ENCODE measurements around the gene RAD23A. TPM values are rescaled to one million over a fixed set of nuclear protein-coding genes. Genes with fewer than 3 reads are reported as not detected.

The RAD23A gene
- total and polyA plus RNA-seq, 9 of the 15 experiments (the other 6 are each of a cell fraction or from before 2014, with no cell fraction given) = 9.5 to 181 (median 101) TPM

GRCh38 chr19:12996406-12997094 lies 50.9 kb downstream of the RAD23A start (continued):
- no peak for TF ChIP-seq ETS1 (conservative IDR thresholded peaks at IDR 0.05; ENCODE audit: control insufficient read depth, low read depth, low read length)

- peaks cover 6% of the 10 kb centered on the region for H4K20me1 ChIP-seq (replicated peaks; ENCODE audit: control insufficient read depth, insufficient read depth, low read length)
- peaks cover 52% of the 10 kb centered on the region for H3K79me2 ChIP-seq (ENCODE audit: control insufficient read depth, insufficient read depth, low read length)
- POLR2A ChIA-PET = interaction anchor here (0.6 to 1.6 kb wide), 4 partner anchors 9 to 559 kb away, joined by 3 to 4 read pairs (median 3); partner anchors contain the start of gene GCDH
- no peak for FAIRE-seq
- in situ Hi-C loops (cut with MboI) = no loop called here
- peak overlapping the region in 1 of 2 experiments; percentile 99; a peak in 2 of 4 replicates for H3K9ac ChIP-seq (ENCODE audit: insufficient read depth in 1 of 2, low read depth in 2 of 2, low read length in 2 of 2)
- no peak for DNase-seq (ENCODE audit: extremely low read depth in 1 of 4, low spot score in 3 of 4)
- H2AFZ ChIP-seq (ENCODE audit: low read depth, low read length) = no peak overlapping the region
- no peaks in the 10 kb centered on the region for H3K27me3 ChIP-seq (ENCODE audit: control insufficient read depth in 2 of 2, insufficient read depth in 2 of 2, low read length in 2 of 2)
- BruUV-seq (replicated peaks) = TSS peak; percentile 34
- H3K36me3 ChIP-seq (ENCODE audit: control insufficient read depth, insufficient read depth, low read length) = peaks cover 13% of the 10 kb centered on the region; the same call in 1 of the 3 replicates
- ATAC-seq = no peak
- H3K9me3 ChIP-seq (replicated peaks; ENCODE audit: control insufficient read depth, insufficient read depth, low read depth, low read length) = no peaks in the 10 kb centered on the region
- peak overlapping the region; percentile 64; the same call in 1 of the 2 replicates for H3K4me3 ChIP-seq
- intact Hi-C loops (cut with micrococcal nuclease) = no loop called here
- H3K9me1 ChIP-seq (ENCODE audit: control insufficient read depth, insufficient read depth, low read length) = peaks cover 6% of the 10 kb centered on the region
- H3K4me1 ChIP-seq (replicated peaks in 1 of 2; ENCODE audit: control insufficient read depth in 2 of 2, insufficient read depth in 2 of 2, low read length in 2 of 2) = peaks cover 5 to 46% of the 10 kb centered on the region in 2 experiments; a peak in 4 of 5 replicates
- no peak overlapping the region for H3K27ac ChIP-seq (ENCODE audit: extremely low read depth, low read depth, low read length)
- H3K4me2 ChIP-seq (ENCODE audit: insufficient read depth, low read length) = peak overlapping the region; percentile 85
- 93% methylated on average over 24 of the region's 25 CpGs for WGBS (ENCODE audit: insufficient coverage, low coverage, missing lambda C conversion rate)
- CTCF ChIA-PET (ENCODE audit: low intra/inter-chr PET ratio) = no interaction called here
- TF ChIP-seq PTBP1 (IDR thresholded peaks at IDR 0.05; ENCODE audit: low read depth, low read length) = no peak
- TF ChIP-seq GTF2B (IDR thresholded peaks at IDR 0.05; ENCODE audit: extremely low read depth, insufficient read length) = no peak
- TF ChIP-seq ZNF780A (CRISPR knock-in tag; IDR thresholded peaks at IDR 0.05) = no peak
- TF ChIP-seq PRDM10 (IDR thresholded peaks at IDR 0.05; ENCODE audit: partially characterized antibody) = no peak
- TF ChIP-seq MED1 (CRISPR knock-in tag; IDR thresholded peaks at IDR 0.05; ENCODE audit: borderline replicate concordance) = no peak
- no peak for TF ChIP-seq THRB (CRISPR knock-in tag; conservative IDR thresholded peaks at IDR 0.05)
These were observed 51.7 kb downstream of the RAD23A start for GRCh38 chr19:12997179-12997966.

Data from K562 (cell line).